ENCODE results near the gene FBXL7.

Gene FBXL7

GRCh38 chr5:15715967-15716366 is 216.0 kb downstream of the FBXL7 start:
- in situ Hi-C loops (cut with MboI; ENCODE audit: low sequenced_read_pairs, unreplicated experiment) = no loop called here
- DNase-seq (ENCODE audit: low spot score) = no peak
- TF ChIP-seq CTCF (IDR thresholded peaks at IDR 0.05; ENCODE audit: borderline replicate concordance, control extremely low read depth, extremely low read depth, insufficient read depth, missing control alignments) = no peak

- no peak for TF ChIP-seq CTCF (IDR thresholded peaks at IDR 0.05; ENCODE audit: borderline replicate concordance, control extremely low read depth, extremely low read depth, insufficient read depth, missing control alignments)
- in situ Hi-C loops (cut with MboI; ENCODE audit: low sequenced_read_pairs, unreplicated experiment) = no loop called here
Observed at GRCh38 chr5:15717001-15717400, 217.0 kb downstream of the FBXL7 start.

GRCh38 chr5:15718421-15719179 is 218.6 kb downstream of the FBXL7 start:
- no peak for DNase-seq (ENCODE audit: low spot score)
- in situ Hi-C loops (cut with MboI; ENCODE audit: low sequenced_read_pairs, unreplicated experiment) = no loop called here
- no peak for TF ChIP-seq CTCF (IDR thresholded peaks at IDR 0.05; ENCODE audit: borderline replicate concordance, control extremely low read depth, extremely low read depth, insufficient read depth, missing control alignments)

More at GRCh38 chr5:15717001-15717400, 217.0 kb downstream of the FBXL7 start:
- no peak for DNase-seq (ENCODE audit: low spot score)

GRCh38 chr5:15719784-15720183 is 219.8 kb downstream of the FBXL7 start:
- TF ChIP-seq CTCF (IDR thresholded peaks at IDR 0.05; ENCODE audit: borderline replicate concordance, control extremely low read depth, extremely low read depth, insufficient read depth, missing control alignments) = no peak
- no peak for DNase-seq (ENCODE audit: low spot score)
- in situ Hi-C loops (cut with MboI; ENCODE audit: low sequenced_read_pairs, unreplicated experiment) = no loop called here

GRCh38 chr5:15720515-15720914 is 220.5 kb downstream of the FBXL7 start:
- DNase-seq (ENCODE audit: low spot score) = no peak
- no peak for TF ChIP-seq CTCF (IDR thresholded peaks at IDR 0.05; ENCODE audit: borderline replicate concordance, control extremely low read depth, extremely low read depth, insufficient read depth, missing control alignments)
- in situ Hi-C loops (cut with MboI; ENCODE audit: low sequenced_read_pairs, unreplicated experiment) = no loop called here

- TF ChIP-seq CTCF (IDR thresholded peaks at IDR 0.05; ENCODE audit: borderline replicate concordance, control extremely low read depth, extremely low read depth, insufficient read depth, missing control alignments) = no peak
- DNase-seq (ENCODE audit: low spot score) = no peak
- in situ Hi-C loops (cut with MboI; ENCODE audit: low sequenced_read_pairs, unreplicated experiment) = no loop called here
Observed at GRCh38 chr5:15722305-15722704, 222.3 kb downstream of the FBXL7 start.
